Subcutaneous abdominal adipose tissue (tissue), 5 donors: ENCODE results near the gene SPOCD1.

Experiments
- H3K27ac ChIP-seq: one replicate; pipeline ENCODE4 v1.7.0; 2013; ENCODE audit warnings: low read depth, mild to moderate bottlenecking, inconsistent platforms, low read length, moderate library complexity
- H3K27me3 ChIP-seq, 5 donors: one replicate each; pipeline ENCODE4 v1.7.0; 2013; ENCODE audit warnings: low read length in 5 of 5, inconsistent platforms in 1 of 5; ENCODE audit not compliant: control insufficient read depth in 5 of 5, insufficient read depth in 4 of 5
- H3K36me3 ChIP-seq, 5 donors: one replicate each; pipeline ENCODE4 v1.7.0; 2013; ENCODE audit warnings: low read length in 5 of 5; ENCODE audit not compliant: control insufficient read depth in 5 of 5, insufficient read depth in 5 of 5
- H3K4me1 ChIP-seq, 5 donors: one replicate each; pipeline ENCODE4 v1.7.0; 2013; ENCODE audit warnings: low read length in 5 of 5, mild to moderate bottlenecking in 3 of 5, moderate library complexity in 1 of 5; ENCODE audit not compliant: control insufficient read depth in 5 of 5, insufficient read depth in 5 of 5
- H3K4me3 ChIP-seq, 5 donors: one replicate each; pipeline ENCODE4 v1.7.0; 2013; ENCODE audit warnings: low read length in 5 of 5, low read depth in 1 of 5
- H3K9ac ChIP-seq, 5 donors: one replicate each; pipeline ENCODE4 v1.7.0; 2013; ENCODE audit warnings: low read length in 5 of 5, mild to moderate bottlenecking in 4 of 5, moderate library complexity in 3 of 5
- H3K9me3 ChIP-seq, 5 donors: one replicate each; pipeline ENCODE4 v1.7.0; 2013; ENCODE audit warnings: low read length in 5 of 5; ENCODE audit not compliant: control insufficient read depth in 5 of 5
- donor health status: healthy.
- donor health status: healthy.
- donor health status: healthy.
- donor health status: healthy.
- donor health status: healthy.

The SPOCD1 gene

GRCh38 chr1:31802190-31803150, 13.4 kb downstream of the SPOCD1 start:
- Histone ChIP-seq H3K9ac (peak overlapping the region in 1 of 5 donors; percentile 28), H3K4me1 (peaks cover 0 to 18% (median 13%) of the 10 kb centered on the region in 5 donors), H3K9me3 (no peaks in the 10 kb centered on the region), H3K36me3 (no peaks in the 10 kb centered on the region), H3K27ac (peak overlapping the region; percentile 57), H3K4me3 (peak overlapping the region; percentile 22 to 61 (median 47)), H3K27me3 (peaks cover 0 to 11% (median 7%) of the 10 kb centered on the region in 5 donors)

DNA sequence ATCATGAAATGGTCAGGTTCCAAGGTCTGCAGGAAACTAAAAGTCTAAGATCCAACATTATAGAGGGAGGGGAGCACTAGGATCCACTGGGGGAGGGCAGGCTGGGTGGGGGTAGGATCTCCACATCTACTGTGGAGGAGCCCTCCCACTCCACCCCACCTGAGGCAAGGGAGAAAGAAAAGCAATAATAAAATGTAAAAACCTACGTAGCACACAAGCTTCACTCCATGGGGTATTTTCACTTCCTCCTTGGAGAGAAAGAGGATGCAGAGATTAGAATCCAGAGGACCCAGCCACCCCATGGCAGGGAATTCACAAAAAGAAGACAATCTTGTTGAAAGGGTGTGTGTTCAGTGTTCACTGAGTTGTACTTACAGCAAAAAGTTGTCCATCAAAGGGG, 14.4 kb downstream of the SPOCD1 start:
- no peaks in the 10 kb centered on the region for H3K36me3 ChIP-seq
- H3K27ac ChIP-seq, result no peak overlapping the region
- H3K9me3 ChIP-seq, result no peaks in the 10 kb centered on the region
- H3K27me3 ChIP-seq, result peaks cover 0 to 18% (median 10%) of the 10 kb centered on the region in 5 donors
- peaks cover 0 to 18% (median 13%) of the 10 kb centered on the region in 5 donors for H3K4me1 ChIP-seq
- H3K9ac ChIP-seq, result no peak overlapping the region
- no peak overlapping the region for H3K4me3 ChIP-seq

GRCh38 chr1:31800674-31800967, 15.2 kb downstream of the SPOCD1 start:
- Histone ChIP-seq H3K9me3 (no peaks in the 10 kb centered on the region), H3K27ac (no peak overlapping the region), H3K36me3 (no peaks in the 10 kb centered on the region), H3K9ac (no peak overlapping the region), H3K27me3 (peaks cover 0 to 24% (median 13%) of the 10 kb centered on the region in 5 donors), H3K4me1 (peaks cover 0 to 18% (median 13%) of the 10 kb centered on the region in 5 donors), H3K4me3 (no peak overlapping the region)

DNA sequence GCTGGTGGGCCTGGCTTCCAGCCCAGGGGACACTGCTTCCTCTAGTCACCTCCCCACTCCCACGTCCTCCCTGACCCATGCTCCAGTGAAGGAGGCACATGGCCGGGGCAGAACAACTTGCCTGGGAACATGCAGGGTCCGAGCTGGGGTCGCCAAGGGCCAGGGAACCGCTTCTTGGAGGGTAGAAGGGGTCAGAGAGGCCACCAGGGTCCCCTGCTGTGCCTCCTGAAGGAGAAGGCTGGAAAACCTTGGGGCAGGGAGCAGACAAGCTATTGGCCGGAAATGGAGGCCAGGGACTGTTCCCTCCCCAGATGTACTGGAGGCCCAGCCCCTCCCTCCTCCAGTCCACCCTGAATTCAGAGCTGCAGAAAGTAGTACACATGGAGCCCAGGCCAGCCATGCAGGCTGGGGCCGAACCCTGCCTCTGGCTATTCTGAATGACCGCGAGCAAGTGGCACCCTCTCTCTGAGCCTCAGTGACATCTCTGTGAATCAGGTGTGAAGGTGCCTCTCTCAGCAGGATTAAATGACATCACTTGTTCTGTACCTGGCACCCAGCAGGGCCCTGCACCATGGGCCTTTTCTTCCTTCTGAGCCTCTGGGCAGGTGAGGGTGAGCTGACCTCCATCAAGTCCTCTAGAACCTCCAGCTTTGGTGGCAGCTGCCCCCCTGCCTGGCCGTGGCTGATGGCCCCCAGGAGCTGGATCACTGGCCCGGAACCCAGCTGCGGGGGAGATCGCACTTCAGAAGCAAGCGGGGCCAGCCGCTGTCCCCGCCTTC, 15.7 kb downstream of the SPOCD1 start:
- Histone ChIP-seq H3K36me3 (no peaks in the 10 kb centered on the region), H3K4me3 (no peak overlapping the region), H3K27ac (no peak overlapping the region), H3K27me3 (peaks cover 0 to 24% (median 13%) of the 10 kb centered on the region in 5 donors), H3K9ac (no peak overlapping the region), H3K9me3 (no peaks in the 10 kb centered on the region), H3K4me1 (peaks cover 0 to 18% (median 13%) of the 10 kb centered on the region in 5 donors)

DNA sequence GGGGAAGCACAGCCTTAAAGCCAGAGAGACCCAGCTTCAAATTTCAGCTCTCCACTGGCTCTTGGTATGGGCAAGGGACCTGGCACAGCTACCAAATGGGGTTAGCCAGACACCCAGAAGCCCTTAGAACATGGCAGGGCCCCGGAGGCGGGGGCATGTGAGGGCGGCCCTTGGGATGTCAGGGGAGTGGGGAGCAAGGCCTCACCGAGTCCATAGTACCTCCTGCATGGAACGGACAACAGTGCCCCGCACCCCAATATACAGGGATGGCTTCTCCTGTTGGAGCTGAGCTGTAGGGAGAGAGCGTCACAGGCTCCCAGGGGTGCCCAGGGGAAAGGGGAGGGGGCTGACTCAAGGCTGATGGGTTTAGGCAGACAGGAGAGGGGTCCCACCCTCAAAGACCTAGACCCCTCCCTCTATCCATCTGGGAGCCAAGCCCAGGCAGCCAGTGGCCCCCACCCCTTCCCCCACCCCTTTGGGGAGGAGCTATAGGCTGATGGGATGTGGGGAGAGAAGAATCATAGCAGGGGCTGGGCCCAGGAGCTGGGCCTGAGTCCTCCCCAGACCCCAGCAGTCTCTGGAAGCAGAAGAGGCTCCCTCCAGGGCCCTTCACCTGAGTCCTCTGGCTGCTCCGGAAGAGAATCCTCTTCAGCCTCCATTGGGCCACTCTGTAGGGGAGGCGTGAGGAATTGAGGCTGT, 16.5 kb downstream of the SPOCD1 start:
- no peak overlapping the region for H3K9ac ChIP-seq
- no peak overlapping the region for H3K4me3 ChIP-seq
- no peaks in the 10 kb centered on the region for H3K36me3 ChIP-seq
- peaks cover 0 to 24% (median 13%) of the 10 kb centered on the region in 5 donors for H3K27me3 ChIP-seq
- no peaks in the 10 kb centered on the region for H3K9me3 ChIP-seq
- no peak overlapping the region for H3K27ac ChIP-seq
- peaks cover 0 to 18% (median 13%) of the 10 kb centered on the region in 5 donors for H3K4me1 ChIP-seq

DNA sequence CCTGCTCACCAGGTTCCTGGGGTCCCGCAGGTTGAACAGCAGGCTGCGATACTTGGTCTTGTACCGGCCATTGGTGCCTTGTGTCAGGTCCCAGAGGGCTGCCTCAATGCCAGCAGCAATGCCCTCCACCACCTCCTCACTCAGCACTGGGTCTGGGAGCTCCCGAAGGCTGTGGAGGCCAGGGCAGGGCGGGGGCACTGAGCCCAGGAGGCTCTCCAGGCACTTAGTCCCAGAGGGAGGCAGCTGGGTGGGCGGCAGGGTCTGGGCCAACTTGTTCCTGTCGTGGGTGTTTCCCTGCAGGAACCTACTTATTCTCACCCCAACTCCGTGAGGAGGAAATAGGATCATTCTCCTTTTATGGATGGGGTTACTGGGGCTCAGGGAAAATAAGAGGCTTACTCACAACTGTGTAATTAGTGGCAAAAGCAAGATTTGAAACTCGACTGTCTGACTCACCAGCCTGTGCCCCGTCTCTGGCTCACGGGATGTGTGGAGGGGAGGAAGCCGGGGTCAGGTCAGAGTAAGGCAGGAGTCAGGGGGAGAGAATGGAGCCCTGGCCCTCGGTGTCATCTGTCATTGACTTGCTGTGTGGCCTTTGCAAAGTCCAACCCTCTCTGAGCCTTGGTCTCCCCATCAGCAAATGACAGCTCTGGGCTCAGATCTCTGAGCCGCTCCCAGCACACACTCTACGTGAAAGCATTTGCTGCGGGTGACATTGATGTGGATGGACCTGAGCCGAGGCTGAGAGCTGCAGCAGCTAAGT, 17.2 kb downstream of the SPOCD1 start:
- Histone ChIP-seq H3K4me3 (no peak overlapping the region), H3K36me3 (no peaks in the 10 kb centered on the region), H3K9ac (no peak overlapping the region), H3K27ac (no peak overlapping the region), H3K27me3 (peaks cover 0 to 24% (median 13%) of the 10 kb centered on the region in 5 donors), H3K4me1 (peaks cover 0 to 18% (median 13%) of the 10 kb centered on the region in 5 donors), H3K9me3 (no peaks in the 10 kb centered on the region)

DNA sequence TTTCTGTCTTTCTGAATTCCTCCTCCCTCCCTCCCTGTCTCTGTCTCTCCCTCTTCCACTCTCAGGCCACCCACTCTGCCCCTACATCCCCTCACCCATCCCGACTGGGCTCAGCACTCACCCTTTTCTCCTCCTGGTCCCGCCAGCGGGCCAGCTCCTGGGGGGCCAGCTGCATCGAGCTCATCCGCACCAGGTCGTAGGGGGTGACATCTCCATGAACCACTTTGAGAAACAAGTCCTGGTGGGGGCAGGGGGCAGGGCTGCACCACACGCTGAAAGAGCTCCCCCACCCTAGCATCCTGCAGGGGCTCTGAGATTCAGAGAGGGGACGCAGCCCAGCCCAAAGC, 17.8 kb downstream of the SPOCD1 start:
- Histone ChIP-seq H3K27me3 (peaks cover 0 to 24% (median 13%) of the 10 kb centered on the region in 5 donors), H3K9ac (no peak overlapping the region), H3K9me3 (no peaks in the 10 kb centered on the region), H3K4me3 (no peak overlapping the region), H3K27ac (no peak overlapping the region), H3K36me3 (no peaks in the 10 kb centered on the region), H3K4me1 (peaks cover 0 to 18% (median 13%) of the 10 kb centered on the region in 5 donors)

DNA sequence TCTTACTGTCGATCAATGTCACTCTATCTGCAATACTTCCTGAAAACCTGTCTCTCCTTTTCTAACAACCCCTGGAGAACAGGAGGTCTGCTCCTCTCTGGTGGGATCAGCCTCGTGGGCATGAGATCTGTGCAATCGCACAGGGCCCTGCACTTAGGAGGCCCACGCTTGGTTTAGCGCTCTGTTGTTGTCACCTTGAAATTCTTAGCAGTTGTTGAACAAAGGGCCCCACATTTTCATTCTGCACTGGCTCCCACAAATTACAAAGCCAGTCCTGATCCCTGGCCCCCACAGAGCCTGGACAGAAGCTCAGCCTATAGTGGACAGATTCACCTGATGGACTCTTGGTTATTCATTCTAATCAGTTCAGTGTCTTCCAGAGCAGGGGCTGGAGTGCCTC, 18.6 kb downstream of the SPOCD1 start:
- Histone ChIP-seq H3K9ac (no peak overlapping the region), H3K4me1 (peaks cover 0 to 15% (median 12%) of the 10 kb centered on the region in 5 donors), H3K27me3 (peaks cover 0 to 24% (median 13%) of the 10 kb centered on the region in 5 donors), H3K4me3 (no peak overlapping the region), H3K36me3 (no peaks in the 10 kb centered on the region), H3K9me3 (no peaks in the 10 kb centered on the region), H3K27ac (no peak overlapping the region)

DNA sequence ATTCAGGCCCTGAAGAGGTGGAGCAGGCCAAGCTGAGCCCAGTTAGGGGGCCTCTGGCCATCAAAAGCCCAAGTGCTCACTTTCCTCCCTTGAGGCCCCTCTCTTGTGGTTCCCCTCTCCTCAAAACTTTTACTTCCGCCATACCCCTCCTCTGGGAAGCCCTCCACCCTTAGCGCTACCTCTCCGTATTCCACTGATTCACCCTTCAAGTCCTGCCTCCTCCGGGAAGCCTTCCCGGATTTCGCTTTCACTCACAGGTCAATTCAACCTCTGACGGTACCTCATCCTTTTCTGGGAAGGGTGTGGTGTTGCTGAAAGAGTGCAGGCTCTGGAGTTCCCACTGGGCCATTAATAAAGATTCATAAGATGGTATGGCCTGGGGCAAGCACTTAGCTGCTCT, 19.1 kb downstream of the SPOCD1 start:
- Histone ChIP-seq H3K9ac (no peak overlapping the region), H3K4me1 (peaks cover 0 to 13% (median 11%) of the 10 kb centered on the region in 5 donors), H3K27ac (no peak overlapping the region), H3K36me3 (no peaks in the 10 kb centered on the region), H3K9me3 (no peaks in the 10 kb centered on the region), H3K4me3 (no peak overlapping the region), H3K27me3 (peaks cover 0 to 24% (median 13%) of the 10 kb centered on the region in 5 donors)
